Measurements from ENCODE around the gene CRYBA2. TPM values are rescaled to one million over a fixed set of nuclear protein-coding genes. Genes with fewer than 3 reads are reported as not detected.

The CRYBA2 gene
- total RNA-seq, 1 experiment from 2014 or later = not detected

DNA sequence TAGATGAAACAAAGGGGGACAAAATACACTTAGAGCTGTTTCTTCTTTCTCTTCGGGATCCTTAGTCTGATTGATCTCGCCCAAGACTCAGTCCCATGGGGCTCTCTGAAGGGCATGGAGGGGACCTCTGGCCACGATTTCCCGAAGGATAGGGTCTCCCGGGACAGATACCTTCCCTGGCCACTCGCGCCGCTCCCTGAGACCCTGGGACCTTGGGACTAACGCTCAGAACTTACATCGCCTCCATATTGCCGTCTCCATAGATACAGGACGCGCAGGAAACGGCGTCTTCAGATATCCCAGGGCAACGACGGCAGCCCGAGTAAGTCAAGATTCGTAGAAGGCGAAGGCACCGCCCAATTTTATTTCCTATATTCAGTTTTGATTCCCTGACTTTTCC, 48.0 kb upstream of the CRYBA2 start, which contains the start of gene CFAP65:
Gene CFAP65 (minus strand): TSS at position 265 of the 400 bp plus-strand sequence. CDS start 2,468 bp downstream, outside the sequence.
- H3K36me3 Mint-ChIP-seq (ENCODE audit: insufficient read depth, unreplicated experiment) = no peaks in the 10 kb centered on the region
- H3K4me3 Mint-ChIP-seq (ENCODE audit: unreplicated experiment) = peak within 1 kb of the TSS; percentile 72
- POLR2A ChIA-PET = interaction anchor here (0.6 to 1.5 kb wide), 4 partner anchors 12 to 204 kb away, joined by 3 to 4 read pairs (median 4); partner anchors contain the start of genes GLB1L and STK16
- DNase-seq (ENCODE audit: unreplicated experiment) = no peak
- H3K4me1 Mint-ChIP-seq (ENCODE audit: insufficient read depth, unreplicated experiment) = peaks cover 6% of the 10 kb centered on the region
- CTCF ChIA-PET = interaction anchor here (0.6 to 2.3 kb wide), 16 partner anchors 9 to 364 kb away, joined by 3 to 15 read pairs (median 4); no protein-coding TSS in a partner anchor
- no peak within 1 kb of the TSS for H3K27ac Mint-ChIP-seq (ENCODE audit: low read depth, unreplicated experiment)
- H3K9me3 Mint-ChIP-seq (ENCODE audit: unreplicated experiment) = no peaks in the 10 kb centered on the region
- TF ChIP-seq, protein P1, sequence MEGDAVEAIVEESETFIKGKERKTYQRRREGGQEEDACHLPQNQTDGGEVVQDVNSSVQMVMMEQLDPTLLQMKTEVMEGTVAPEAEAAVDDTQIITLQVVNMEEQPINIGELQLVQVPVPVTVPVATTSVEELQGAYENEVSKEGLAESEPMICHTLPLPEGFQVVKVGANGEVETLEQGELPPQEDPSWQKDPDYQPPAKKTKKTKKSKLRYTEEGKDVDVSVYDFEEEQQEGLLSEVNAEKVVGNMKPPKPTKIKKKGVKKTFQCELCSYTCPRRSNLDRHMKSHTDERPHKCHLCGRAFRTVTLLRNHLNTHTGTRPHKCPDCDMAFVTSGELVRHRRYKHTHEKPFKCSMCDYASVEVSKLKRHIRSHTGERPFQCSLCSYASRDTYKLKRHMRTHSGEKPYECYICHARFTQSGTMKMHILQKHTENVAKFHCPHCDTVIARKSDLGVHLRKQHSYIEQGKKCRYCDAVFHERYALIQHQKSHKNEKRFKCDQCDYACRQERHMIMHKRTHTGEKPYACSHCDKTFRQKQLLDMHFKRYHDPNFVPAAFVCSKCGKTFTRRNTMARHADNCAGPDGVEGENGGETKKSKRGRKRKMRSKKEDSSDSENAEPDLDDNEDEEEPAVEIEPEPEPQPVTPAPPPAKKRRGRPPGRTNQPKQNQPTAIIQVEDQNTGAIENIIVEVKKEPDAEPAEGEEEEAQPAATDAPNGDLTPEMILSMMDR (IDR thresholded peaks at IDR 0.05; ENCODE audit: unreplicated experiment) = no peak
- BruUV-seq (replicated peaks) = no TSS peak
- intact Hi-C loops (cut with micrococcal nuclease) = no loop called here
- H3K27me3 Mint-ChIP-seq (ENCODE audit: insufficient read depth, unreplicated experiment) = peaks cover 86% of the 10 kb centered on the region

DNA sequence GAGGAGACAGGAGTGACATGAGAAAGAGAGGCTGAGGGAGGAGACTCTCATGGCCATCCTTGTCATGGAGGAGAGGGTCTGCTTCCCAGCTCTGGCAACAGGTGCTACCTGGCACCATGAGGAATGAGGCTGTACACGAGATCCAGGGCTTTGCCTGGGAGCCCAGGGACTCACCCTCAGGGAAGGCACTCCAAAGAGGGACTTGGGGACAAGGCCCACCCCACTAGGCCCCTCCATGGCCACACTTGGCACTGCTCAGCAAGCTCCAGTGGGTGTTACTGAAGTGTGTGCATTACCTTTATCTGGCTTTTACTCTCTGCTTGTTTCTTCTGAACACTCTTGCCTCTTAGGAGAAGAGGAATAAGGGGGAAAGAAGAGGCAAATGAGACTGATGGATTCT, 45.4 kb upstream of the CRYBA2 start:
- ChIA-PET CTCF (interaction anchor here (0.6 to 2.8 kb wide), 7 partner anchors 10 to 413 kb away, joined by 3 to 22 read pairs (median 4); no protein-coding TSS in a partner anchor), POLR2A (no interaction called here)
- H3K27me3 Mint-ChIP-seq (ENCODE audit: insufficient read depth, unreplicated experiment) = peaks cover 94% of the 10 kb centered on the region
- intact Hi-C loops (cut with micrococcal nuclease) = no loop called here
- H3K36me3 Mint-ChIP-seq (ENCODE audit: insufficient read depth, unreplicated experiment) = no peaks in the 10 kb centered on the region
- DNase-seq (ENCODE audit: unreplicated experiment) = no peak
- H3K27ac Mint-ChIP-seq (ENCODE audit: low read depth, unreplicated experiment) = no peak overlapping the region
- H3K9me3 Mint-ChIP-seq (ENCODE audit: unreplicated experiment) = no peaks in the 10 kb centered on the region
- TF ChIP-seq, protein P1 (IDR thresholded peaks at IDR 0.05; ENCODE audit: unreplicated experiment) = no peak
- no TSS peak for BruUV-seq (replicated peaks)
- H3K4me1 Mint-ChIP-seq (ENCODE audit: insufficient read depth, unreplicated experiment) = peaks cover 6% of the 10 kb centered on the region
- no peak overlapping the region for H3K4me3 Mint-ChIP-seq (ENCODE audit: unreplicated experiment)

DNA sequence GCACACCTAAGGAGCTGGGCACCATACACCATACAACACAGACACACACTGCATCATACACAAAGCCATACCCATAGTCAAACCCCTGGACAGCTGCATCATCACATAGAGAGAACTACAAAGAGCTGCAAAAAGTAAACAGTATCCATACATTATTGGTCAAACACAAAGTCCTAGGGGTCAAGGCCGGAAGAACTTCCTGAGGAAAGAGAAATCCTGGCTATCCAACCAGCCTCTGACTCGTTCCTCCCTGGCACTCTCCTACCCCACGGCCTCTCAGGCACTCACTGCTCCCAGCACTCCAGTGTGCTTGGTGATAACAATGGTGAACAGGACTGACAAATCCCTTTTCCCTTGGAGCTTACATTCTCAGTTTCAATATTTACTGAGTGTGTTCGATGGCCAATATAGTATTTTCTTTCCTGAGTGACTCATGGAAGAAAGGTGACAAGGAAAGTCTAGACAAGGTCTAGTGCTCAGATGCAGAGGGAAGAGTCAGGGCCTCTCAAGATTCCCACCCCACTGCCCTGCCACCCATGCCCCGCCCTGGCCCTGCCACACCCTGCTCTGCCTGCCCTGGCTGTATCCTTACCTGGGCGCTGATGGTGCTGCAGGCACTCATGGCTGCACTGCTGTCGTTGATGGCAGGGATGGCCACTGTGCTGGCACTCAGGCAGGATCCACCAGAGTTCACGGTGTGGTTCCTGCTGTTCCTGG, 44.7 kb upstream of the CRYBA2 start:
- ChIA-PET POLR2A (no interaction called here), CTCF (interaction anchor here (0.6 to 2.8 kb wide), 7 partner anchors 9 to 122 kb away, joined by 3 to 22 read pairs (median 4); no protein-coding TSS in a partner anchor)
- peaks cover 94% of the 10 kb centered on the region for H3K27me3 Mint-ChIP-seq (ENCODE audit: insufficient read depth, unreplicated experiment)
- no peak overlapping the region for H3K27ac Mint-ChIP-seq (ENCODE audit: low read depth, unreplicated experiment)
- no peaks in the 10 kb centered on the region for H3K36me3 Mint-ChIP-seq (ENCODE audit: insufficient read depth, unreplicated experiment)
- peaks cover 6% of the 10 kb centered on the region for H3K4me1 Mint-ChIP-seq (ENCODE audit: insufficient read depth, unreplicated experiment)
- H3K4me3 Mint-ChIP-seq (ENCODE audit: unreplicated experiment) = no peak overlapping the region
- no TSS peak for BruUV-seq (replicated peaks)
- no peaks in the 10 kb centered on the region for H3K9me3 Mint-ChIP-seq (ENCODE audit: unreplicated experiment)
- DNase-seq (ENCODE audit: unreplicated experiment) = no peak
- TF ChIP-seq, protein P1 (IDR thresholded peaks at IDR 0.05; ENCODE audit: unreplicated experiment) = no peak
- intact Hi-C loops (cut with micrococcal nuclease) = no loop called here

DNA sequence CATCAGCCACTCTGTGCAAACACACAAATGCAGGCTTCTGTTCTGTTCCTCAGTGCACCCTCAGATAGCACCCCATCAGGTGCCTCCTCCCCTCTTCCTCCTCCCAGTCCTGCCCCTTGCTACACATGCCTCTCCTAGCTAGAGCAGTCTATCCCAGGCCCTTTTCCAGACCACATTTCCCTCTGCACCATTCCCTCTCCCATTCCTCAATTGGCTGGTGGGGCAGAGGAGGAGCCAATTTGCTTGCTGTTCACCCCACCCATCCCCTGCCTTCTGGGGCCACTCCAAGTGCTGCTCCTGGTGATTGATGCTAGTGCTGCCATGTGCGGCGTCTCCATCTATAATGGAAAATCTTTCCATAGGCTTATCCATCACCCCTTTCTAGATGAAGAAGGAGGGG, 42.7 kb upstream of the CRYBA2 start:
- Mint-ChIP-seq H3K36me3 (ENCODE audit: insufficient read depth, unreplicated experiment) (no peaks in the 10 kb centered on the region), H3K9me3 (ENCODE audit: unreplicated experiment) (no peaks in the 10 kb centered on the region), H3K27ac (ENCODE audit: low read depth, unreplicated experiment) (no peak overlapping the region), H3K4me3 (ENCODE audit: unreplicated experiment) (no peak overlapping the region), H3K4me1 (ENCODE audit: insufficient read depth, unreplicated experiment) (no peaks in the 10 kb centered on the region), H3K27me3 (ENCODE audit: insufficient read depth, unreplicated experiment) (peaks cover 88% of the 10 kb centered on the region)
- POLR2A ChIA-PET = no interaction called here
- CTCF ChIA-PET = interaction anchor here (1.0 kb wide), 1 partner anchor 68 kb away, joined by 3 read pairs; no protein-coding TSS in a partner anchor
- TF ChIP-seq, protein P1 (IDR thresholded peaks at IDR 0.05; ENCODE audit: unreplicated experiment) = no peak
- DNase-seq (ENCODE audit: unreplicated experiment) = no peak
- no TSS peak for BruUV-seq (replicated peaks)
- intact Hi-C loops (cut with micrococcal nuclease) = no loop called here
